Testis (tissue), 3 donors: ENCODE measurements around the gene KRTAP9-6. TPM values are rescaled to one million over a fixed set of nuclear protein-coding genes. Genes with fewer than 3 reads are reported as not detected.

ENCODE experiments used
- DNase-seq: peaks from one replicate; pipeline ENCODE4 v3.0.0-alpha.2; 2019
- H3K27ac ChIP-seq, 2 donors: fragments of 200-600 bp; sonication (generic); one replicate each; pipeline ENCODE4 v1.5.1; 2019
- H3K27me3 ChIP-seq: fragments of 200-600 bp; sonication (generic); one replicate; pipeline ENCODE4 v1.5.1; 2019
- H3K36me3 ChIP-seq: fragments of 200-600 bp; sonication (generic); one replicate; pipeline ENCODE4 v1.5.1; 2017; ENCODE audit warnings: low read depth; ENCODE audit errors: missing control alignments
- H3K4me1 ChIP-seq: fragments of 200-600 bp; sonication (generic); one replicate; pipeline ENCODE4 v1.5.1; 2019
- H3K4me3 ChIP-seq, 2 donors: fragments of 200-600 bp; sonication (generic); one replicate each; pipeline ENCODE4 v1.5.1; 2017 to 2019
- H3K9me3 ChIP-seq: fragments of 200-600 bp; sonication (generic); one replicate; pipeline ENCODE4 v1.5.1; 2017
- CTCF ChIP-seq, 3 experiments: fragments of 450-650 bp in 2 of 3; fragments of 200-600 bp in 1 of 3; sonication (generic) in 1 of 3; IDR thresholded peaks; one replicate each; pipeline ENCODE4 v1.5.1; 2016 to 2019; ENCODE audit warnings: antibody characterized with exemption in 3 of 3, mild to moderate bottlenecking in 2 of 3, moderate library complexity in 1 of 3
- POLR2A ChIP-seq: fragments of 450-650 bp; IDR thresholded peaks from one replicate; pipeline ENCODE4 v1.6.1; 2017; ENCODE audit warnings: antibody characterized with exemption, mild to moderate bottlenecking, moderate library complexity
- WGBS, 2 donors: methylation state at CpG; one replicate each; pipeline ENCODE4 v1.1.5; 2018; 5-methylcytosine and 5-hydroxymethylcytosine counted together
- intact Hi-C: fragments of 100-400 bp; cut with DNase I; formaldehyde crosslinking; loops from one replicate; pipeline ENCODE4 v1.15.1; 2023; ENCODE audit warnings: low total_unique reads
- polyA plus RNA-seq: library from polyadenylated mRNA; stranded (reverse); fragments of 350-450 nt; fragmentation: Illumina TruSeq; extraction: RNeasy Lipid Tissue Mini Kit (QIAGEN cat#74804); gene quantifications from one replicate; pipeline ENCODE4 v1.2.3, GENCODE V29; 2014; ENCODE audit warnings: low read depth, low replicate concordance; ENCODE audit not compliant: insufficient read depth
- total RNA-seq, 2 donors: library from RNA; depleted of rRNA; stranded (reverse); fragments of >200 nt; gene quantifications; one replicate each; pipeline ENCODE4 v1.2.3, GENCODE V29; 2016

The KRTAP9-6 gene
- total and polyA plus RNA-seq, 3 donors from 2014 or later, result not detected

GRCh38 chr17:41302981-41303380 is 37.8 kb downstream of the KRTAP9-6 start:
- Histone ChIP-seq H3K36me3 (no peaks in the 10 kb centered on the region), H3K27me3 (no peaks in the 10 kb centered on the region), H3K27ac (no peak overlapping the region), H3K4me3 (no peak overlapping the region), H3K9me3 (no peaks in the 10 kb centered on the region), H3K4me1 (no peaks in the 10 kb centered on the region)
- no peak for TF ChIP-seq CTCF (IDR thresholded peaks at IDR 0.05)
- no peak for TF ChIP-seq POLR2A
- no peak for DNase-seq
- intact Hi-C loops, result no loop called here
- WGBS, 2 donors, result 75 to 80% methylated on average over 4 of the region's 4 CpGs

GRCh38 chr17:41304091-41304490 is 38.9 kb downstream of the KRTAP9-6 start:
- Histone ChIP-seq H3K4me1 (no peaks in the 10 kb centered on the region), H3K9me3 (no peaks in the 10 kb centered on the region), H3K36me3 (no peaks in the 10 kb centered on the region), H3K27me3 (no peaks in the 10 kb centered on the region), H3K4me3 (no peak overlapping the region), H3K27ac (no peak overlapping the region)
- DNase-seq, result no peak
- intact Hi-C loops, result no loop called here
- TF ChIP-seq POLR2A (no peak), CTCF (IDR thresholded peaks at IDR 0.05) (no peak)
- 80 to 86% methylated on average over 12 of the region's 12 CpGs for WGBS, 2 donors

GRCh38 chr17:41307647-41308046 is 42.5 kb downstream of the KRTAP9-6 start:
- Histone ChIP-seq H3K27me3 (no peaks in the 10 kb centered on the region), H3K9me3 (no peaks in the 10 kb centered on the region), H3K4me3 (no peak overlapping the region), H3K27ac (no peak overlapping the region), H3K4me1 (no peaks in the 10 kb centered on the region), H3K36me3 (no peaks in the 10 kb centered on the region)
- no peak for TF ChIP-seq POLR2A
- DNase-seq, result no peak
- intact Hi-C loops, result no loop called here
- WGBS, 2 donors, result 76 to 84% methylated on average over 9 of the region's 9 CpGs

GRCh38 chr17:41308251-41308917 is 43.2 kb downstream of the KRTAP9-6 start:
- Histone ChIP-seq H3K36me3 (no peaks in the 10 kb centered on the region), H3K9me3 (no peaks in the 10 kb centered on the region), H3K4me1 (no peaks in the 10 kb centered on the region), H3K4me3 (no peak overlapping the region), H3K27me3 (no peaks in the 10 kb centered on the region), H3K27ac (no peak overlapping the region)
- 68 to 77% methylated on average over 4 to 10 of the region's 10 CpGs for WGBS, 2 donors
- DNase-seq, result no peak
- TF ChIP-seq CTCF (IDR thresholded peaks at IDR 0.05) (no peak), POLR2A (no peak)
- intact Hi-C loops, result no loop called here

- WGBS, 2 donors, result 83 to 85% methylated on average over 3 to 7 of the region's 7 CpGs
Observed at GRCh38 chr17:41308918-41309359, 43.8 kb downstream of the KRTAP9-6 start, which contains the start of gene KRTAP16-1. Gene KRTAP16-1 (minus strand): TSS chr17:41309309. CDS start chr17:41309253, 56 bp downstream.

More at GRCh38 chr17:41308918-41309359, 43.8 kb downstream of the KRTAP9-6 start, which contains the start of gene KRTAP16-1:
- Histone ChIP-seq H3K4me3 (no peak within 1 kb of the TSS), H3K27me3 (no peaks in the 10 kb centered on the region), H3K9me3 (no peaks in the 10 kb centered on the region), H3K27ac (no peak within 1 kb of the TSS), H3K36me3 (no peaks in the 10 kb centered on the region), H3K4me1 (no peaks in the 10 kb centered on the region)
- intact Hi-C loops, result no loop called here
- TF ChIP-seq CTCF (IDR thresholded peaks at IDR 0.05), result no peak
- no peak for TF ChIP-seq POLR2A
- DNase-seq, result no peak
